GM12873 (cell line): ENCODE results near the gene MAGOH.

Experiments
- TF ChIP-seq, protein P1 (sequence below): IDR thresholded peaks from 2 replicates; pipeline ENCODE4 v1.5.1; 2012; ENCODE audit warnings: low read depth, mild to moderate bottlenecking, moderate library complexity, low read length, control low read depth; ENCODE audit not compliant: insufficient read depth; ENCODE audit errors: missing control alignments

MAGOH gene

DNA sequence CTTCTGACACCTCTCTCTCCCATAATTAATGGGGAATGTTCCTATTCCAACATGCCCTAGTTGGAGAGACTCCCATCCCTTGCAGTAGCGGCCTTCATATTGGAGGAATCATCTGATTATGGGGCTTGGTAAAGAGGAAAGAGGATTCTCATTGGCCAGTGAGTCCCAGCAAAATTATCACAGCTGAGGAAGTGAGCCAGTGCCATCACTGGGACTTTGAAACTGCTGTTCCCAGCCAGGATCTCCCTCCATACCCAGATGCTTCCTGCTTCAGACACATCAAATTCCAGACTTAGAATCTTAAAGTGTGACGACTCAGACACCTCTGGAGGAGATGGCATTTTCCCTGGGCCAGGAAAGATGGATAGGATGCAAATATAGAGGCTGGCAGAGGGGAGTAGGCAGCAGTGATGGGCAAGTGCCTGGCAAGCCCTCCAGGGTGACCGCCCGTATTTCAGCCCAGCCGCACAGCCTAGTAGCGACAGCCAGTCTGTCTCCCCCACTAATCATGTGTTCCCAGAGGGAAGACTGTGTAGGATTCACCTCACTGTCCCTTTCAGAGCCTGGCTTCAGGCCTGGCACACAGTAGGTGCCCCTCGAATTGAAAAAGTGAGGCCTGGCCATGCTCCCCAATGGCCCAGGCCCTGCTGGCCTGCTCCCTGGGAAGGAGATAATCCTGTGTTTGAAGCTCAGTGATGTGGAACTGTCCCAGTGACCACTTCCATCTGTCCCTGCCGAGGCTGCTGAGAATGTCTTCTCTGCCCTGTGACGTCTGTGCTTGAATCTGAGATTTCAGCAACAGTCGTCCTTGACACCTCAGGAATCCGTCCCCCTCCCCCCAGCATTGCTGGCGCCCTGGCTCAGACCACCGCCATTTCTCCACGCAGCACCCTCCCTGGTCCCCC, 41.2 kb upstream of the MAGOH start:
- TF ChIP-seq, protein P1, sequence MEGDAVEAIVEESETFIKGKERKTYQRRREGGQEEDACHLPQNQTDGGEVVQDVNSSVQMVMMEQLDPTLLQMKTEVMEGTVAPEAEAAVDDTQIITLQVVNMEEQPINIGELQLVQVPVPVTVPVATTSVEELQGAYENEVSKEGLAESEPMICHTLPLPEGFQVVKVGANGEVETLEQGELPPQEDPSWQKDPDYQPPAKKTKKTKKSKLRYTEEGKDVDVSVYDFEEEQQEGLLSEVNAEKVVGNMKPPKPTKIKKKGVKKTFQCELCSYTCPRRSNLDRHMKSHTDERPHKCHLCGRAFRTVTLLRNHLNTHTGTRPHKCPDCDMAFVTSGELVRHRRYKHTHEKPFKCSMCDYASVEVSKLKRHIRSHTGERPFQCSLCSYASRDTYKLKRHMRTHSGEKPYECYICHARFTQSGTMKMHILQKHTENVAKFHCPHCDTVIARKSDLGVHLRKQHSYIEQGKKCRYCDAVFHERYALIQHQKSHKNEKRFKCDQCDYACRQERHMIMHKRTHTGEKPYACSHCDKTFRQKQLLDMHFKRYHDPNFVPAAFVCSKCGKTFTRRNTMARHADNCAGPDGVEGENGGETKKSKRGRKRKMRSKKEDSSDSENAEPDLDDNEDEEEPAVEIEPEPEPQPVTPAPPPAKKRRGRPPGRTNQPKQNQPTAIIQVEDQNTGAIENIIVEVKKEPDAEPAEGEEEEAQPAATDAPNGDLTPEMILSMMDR = no peak

DNA sequence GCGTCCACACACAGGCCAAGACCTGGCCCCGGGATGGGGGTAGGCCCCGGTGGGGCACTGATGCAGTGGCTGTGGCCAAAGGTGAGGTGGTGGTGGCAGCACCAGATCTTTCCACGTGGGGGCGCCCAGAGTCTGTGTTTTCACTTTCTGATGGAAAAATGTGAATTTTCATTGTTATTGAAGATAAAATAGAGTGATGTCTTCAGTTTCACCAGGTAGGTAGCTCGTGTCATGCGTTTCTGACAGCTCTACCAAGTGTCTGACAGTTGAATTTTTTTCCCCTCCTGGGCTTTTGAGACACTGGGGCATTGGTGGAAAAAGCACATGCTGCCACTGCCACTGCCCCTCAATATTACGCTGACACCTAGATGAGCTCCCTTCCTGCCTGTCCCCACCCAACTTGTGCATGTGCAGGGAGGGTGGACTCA, 40.0 kb upstream of the MAGOH start:
- TF ChIP-seq, protein P1 = peak; percentile 82

DNA sequence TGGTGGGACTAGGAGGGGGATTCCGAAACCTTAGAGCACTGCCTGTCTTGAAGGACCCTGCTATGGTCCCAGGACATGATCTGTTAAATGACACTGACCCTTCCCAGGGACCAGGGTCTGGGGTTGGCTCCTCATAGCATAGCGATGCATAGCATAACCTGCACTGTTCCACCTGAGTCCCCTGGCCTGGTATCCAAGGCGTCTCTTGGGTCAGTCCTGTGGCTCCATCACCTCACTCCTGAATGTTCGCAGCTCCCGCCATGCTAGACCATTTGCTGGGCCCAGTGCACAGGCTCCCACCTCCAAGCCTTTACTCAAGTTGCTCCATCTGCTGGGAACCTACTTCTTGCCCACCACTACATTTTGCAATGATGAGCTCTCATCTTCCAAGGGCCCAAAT, 39.0 kb upstream of the MAGOH start:
- TF ChIP-seq, protein P1 = no peak

GRCh38 chr1:53276902-53277281, 38.6 kb upstream of the MAGOH start:
- TF ChIP-seq, protein P1 = no peak

DNA sequence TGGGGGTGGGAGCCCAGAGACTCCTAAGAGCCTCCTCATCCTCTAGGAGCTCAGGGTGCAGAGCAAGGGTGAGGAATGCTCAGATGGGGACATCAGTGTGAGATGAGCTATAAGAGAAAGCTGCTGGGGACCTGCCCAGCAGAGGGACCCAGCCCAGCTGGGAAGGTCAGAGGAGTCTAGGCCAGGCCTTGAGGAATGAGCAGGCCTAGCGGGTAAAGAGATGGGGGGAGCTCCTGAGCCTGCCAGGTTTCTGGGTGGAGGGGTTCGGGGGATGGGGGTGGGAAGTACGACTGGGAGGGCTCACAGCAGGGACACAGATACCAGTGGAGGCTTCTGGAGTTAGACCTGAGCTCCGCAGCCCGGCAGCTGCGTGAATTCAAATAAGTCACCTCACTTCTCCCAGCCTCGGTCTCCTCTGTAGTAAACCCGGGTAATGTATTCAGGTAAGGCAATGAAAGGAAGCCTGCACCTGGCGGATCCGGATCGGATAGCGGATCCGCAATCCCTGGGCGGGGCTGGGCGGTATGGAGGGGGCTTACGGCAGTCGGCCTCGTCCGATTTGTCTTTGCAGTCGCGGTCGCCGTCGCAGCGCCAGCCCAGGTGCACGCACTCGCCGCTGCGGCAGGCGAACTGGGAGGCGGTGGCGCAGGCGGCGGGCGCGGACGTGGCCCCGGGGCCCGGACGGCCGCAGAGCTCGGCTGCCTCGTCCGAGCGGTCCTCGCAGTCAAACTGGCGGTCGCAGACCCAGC, 38.0 kb upstream of the MAGOH start:
- TF ChIP-seq, protein P1 = no peak

- TF ChIP-seq, protein P1 = no peak
These were observed 37.2 kb upstream of the MAGOH start for GRCh38 chr1:53275566-53275965.

- TF ChIP-seq, protein P1 = no peak
These were observed 36.3 kb upstream of the MAGOH start for GRCh38 chr1:53274541-53275185.
